AG08395 (cell line): ENCODE measurements around the gene KCTD4.

Experiments
- DNase-seq: peaks from one replicate; pipeline ENCODE4 v3.0.0; 2012; ENCODE audit warnings: mixed read lengths, low spot score

KCTD4 gene

GRCh38 chr13:45174478-45174877 lies 26.4 kb downstream of the KCTD4 start:
- no peak for DNase-seq

- no peak for DNase-seq
Observed at GRCh38 chr13:45168555-45168930, 32.3 kb downstream of the KCTD4 start.

- no peak for DNase-seq
Observed at GRCh38 chr13:45167611-45168554, 33.0 kb downstream of the KCTD4 start.

- DNase-seq = no peak
Observed at GRCh38 chr13:45166858-45167257, 34.0 kb downstream of the KCTD4 start.

- peak; percentile 81 for DNase-seq
Observed at GRCh38 chr13:45162821-45163220, 38.0 kb downstream of the KCTD4 start.

- peak; percentile 22 for DNase-seq
Observed at GRCh38 chr13:45162194-45162593, 38.7 kb downstream of the KCTD4 start.

- no peak for DNase-seq
Observed at GRCh38 chr13:45156565-45157361, 44.1 kb downstream of the KCTD4 start.

GRCh38 chr13:45149964-45150363 lies 50.9 kb downstream of the KCTD4 start:
- DNase-seq = no peak

- no peak for DNase-seq
Observed at GRCh38 chr13:45143346-45143751, 57.5 kb downstream of the KCTD4 start.
